Mesodermal cell (in vitro differentiated cells): ENCODE results near the gene GABPB2.

Experiments
- H3K27ac ChIP-seq: 2 replicates; pipeline ENCODE4 v1.7.0; 2013; ENCODE audit warnings: mild to moderate bottlenecking, low read depth, low read length, moderate library complexity; ENCODE audit not compliant: severe bottlenecking
- H3K36me3 ChIP-seq: 2 replicates; pipeline ENCODE4 v1.7.1; 2013; ENCODE audit warnings: mild to moderate bottlenecking, low read length, moderate library complexity; ENCODE audit not compliant: control insufficient read depth, insufficient read depth
- H3K4me1 ChIP-seq: one replicate; pipeline ENCODE4 v1.7.1; 2013; ENCODE audit warnings: mild to moderate bottlenecking, low read length; ENCODE audit not compliant: insufficient read depth, control insufficient read depth, poor library complexity, severe bottlenecking
- H3K4me3 ChIP-seq: 2 replicates; pipeline ENCODE4 v1.7.0; 2013; ENCODE audit warnings: low read length, control low read depth, mild to moderate bottlenecking; ENCODE audit not compliant: insufficient read depth, poor library complexity, severe bottlenecking; ENCODE audit errors: extremely low read depth
- H3K9me3 ChIP-seq: 2 replicates; pipeline ENCODE4 v1.7.1; 2013; ENCODE audit warnings: mild to moderate bottlenecking, low read length, moderate library complexity; ENCODE audit not compliant: control insufficient read depth
- WGBS, 2 experiments: methylation state at CpG; one replicate each; pipeline ENCODE4 v1.1.5; 2013; ENCODE audit warnings: missing lambda C conversion rate in 2 of 2; ENCODE audit not compliant: insufficient coverage in 2 of 2; 5-methylcytosine and 5-hydroxymethylcytosine counted together

GABPB2 gene

DNA sequence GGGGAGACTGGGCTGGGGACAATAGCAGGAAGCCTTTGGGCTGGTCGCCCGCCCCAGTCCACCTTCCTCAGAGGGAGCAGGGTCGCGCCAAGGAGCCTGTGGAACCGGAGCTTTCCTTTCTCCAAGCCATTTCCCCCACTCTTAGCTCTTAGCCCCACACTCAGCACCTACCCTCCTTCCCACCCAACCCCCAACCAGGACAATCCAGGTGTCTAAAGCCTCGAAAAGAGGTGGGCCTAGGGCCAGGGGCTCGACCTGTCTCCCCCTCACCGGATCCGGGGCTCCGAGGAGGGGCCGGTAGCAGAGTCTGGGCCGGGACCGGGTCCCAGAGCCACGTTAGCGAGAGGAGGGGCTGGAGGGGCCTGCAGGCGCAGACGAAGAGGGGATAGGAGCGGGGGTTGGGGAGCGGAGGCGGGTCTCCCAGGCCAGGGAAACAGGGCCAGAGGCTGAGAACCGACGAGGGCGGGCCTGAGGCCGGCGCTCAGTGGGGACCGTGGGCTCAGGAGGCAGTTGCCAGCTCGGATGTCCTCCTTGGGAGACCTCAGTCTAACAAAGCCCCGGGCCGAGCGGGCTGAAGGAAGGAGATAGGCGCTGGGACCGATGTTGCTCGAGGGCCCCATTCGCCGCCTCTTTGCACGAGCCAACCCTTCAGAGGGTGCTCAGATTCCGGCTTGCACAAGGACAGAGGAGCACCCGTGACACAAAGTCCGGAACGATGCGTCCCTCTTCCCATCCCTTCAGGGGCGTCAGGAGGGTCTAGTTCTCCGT, 74.9 kb downstream of the GABPB2 start:
- Histone ChIP-seq H3K9me3 (no peaks in the 10 kb centered on the region), H3K36me3 (peaks cover 7% of the 10 kb centered on the region), H3K4me1 (peaks cover 20% of the 10 kb centered on the region), H3K4me3 (peak overlapping the region; percentile 68), H3K27ac (no peak overlapping the region)
- WGBS, 2 experiments: 6% methylated on average over 36 of the region's 43 CpGs

DNA sequence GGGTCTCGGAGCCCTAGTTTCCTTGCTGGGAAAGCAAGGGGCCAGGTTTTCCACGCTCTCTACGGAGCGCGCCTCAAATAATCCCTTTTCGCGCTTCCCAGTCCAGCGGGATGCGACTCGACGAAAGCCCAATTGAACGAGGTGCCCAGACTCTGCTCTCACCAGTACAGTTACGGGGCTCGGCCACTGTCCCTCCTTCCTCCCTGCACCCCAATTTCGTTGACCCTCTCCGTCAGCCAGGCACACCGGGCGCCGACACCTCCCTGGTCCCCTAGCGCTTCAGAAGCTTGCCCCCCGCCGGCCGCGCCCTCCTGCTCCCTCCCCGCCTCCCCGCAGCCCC, 75.5 kb downstream of the GABPB2 start:
- H3K4me1 ChIP-seq: peaks cover 20% of the 10 kb centered on the region
- H3K27ac ChIP-seq: no peak overlapping the region
- H3K36me3 ChIP-seq: peaks cover 7% of the 10 kb centered on the region
- no peaks in the 10 kb centered on the region for H3K9me3 ChIP-seq
- H3K4me3 ChIP-seq: peak overlapping the region; percentile 68
- WGBS, 2 experiments: 0% methylated on average over 19 to 26 of the region's 26 CpGs

DNA sequence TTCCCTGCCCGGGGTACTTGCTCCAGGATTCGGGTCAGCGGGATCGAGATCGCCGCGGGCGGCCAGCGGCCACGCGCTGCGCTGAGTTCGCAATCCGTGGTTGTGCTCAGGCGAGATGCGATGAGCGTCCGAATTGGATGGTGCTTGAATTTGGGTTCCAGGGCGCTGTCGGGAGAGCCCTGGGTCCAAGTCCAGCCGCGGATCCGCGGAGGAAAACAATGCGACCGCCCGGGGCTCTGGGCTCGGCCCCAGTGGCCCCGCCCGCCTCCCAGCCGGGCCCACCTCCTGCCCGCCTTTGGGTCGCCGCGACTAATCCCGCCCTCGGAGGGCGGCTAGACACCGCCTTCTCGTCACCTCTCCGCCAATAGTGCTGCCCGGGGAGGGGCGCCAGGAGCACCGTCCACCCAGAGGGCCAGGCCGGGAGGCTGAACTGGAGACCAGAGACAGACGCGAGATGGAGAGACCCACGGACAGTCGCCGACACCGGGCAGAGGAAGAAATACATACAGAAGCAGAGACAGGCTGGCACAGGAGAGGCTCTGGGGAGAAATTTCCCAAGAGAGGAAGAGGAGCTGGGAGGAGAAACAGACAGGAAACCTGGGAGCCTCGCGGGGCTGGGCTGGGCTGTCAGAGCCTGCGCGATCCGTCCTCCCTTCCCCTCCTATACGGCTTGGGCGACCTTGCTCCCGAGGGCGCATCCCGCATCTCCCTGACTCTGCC, 76.0 kb downstream of the GABPB2 start, which contains the start of gene SEMA6C:
TSS of gene SEMA6C (minus strand) at position 220 of the 720 bp plus-strand sequence. CDS start 4,010 bp downstream, outside the sequence.
- Histone ChIP-seq H3K27ac (peak within 1 kb of the TSS; percentile 57), H3K4me3 (peak within 1 kb of the TSS; percentile 68), H3K9me3 (no peaks in the 10 kb centered on the region), H3K4me1 (peaks cover 20% of the 10 kb centered on the region), H3K36me3 (peaks cover 7% of the 10 kb centered on the region)
- 0 to 1% methylated on average over 53 to 54 of the region's 61 CpGs for WGBS, 2 experiments

DNA sequence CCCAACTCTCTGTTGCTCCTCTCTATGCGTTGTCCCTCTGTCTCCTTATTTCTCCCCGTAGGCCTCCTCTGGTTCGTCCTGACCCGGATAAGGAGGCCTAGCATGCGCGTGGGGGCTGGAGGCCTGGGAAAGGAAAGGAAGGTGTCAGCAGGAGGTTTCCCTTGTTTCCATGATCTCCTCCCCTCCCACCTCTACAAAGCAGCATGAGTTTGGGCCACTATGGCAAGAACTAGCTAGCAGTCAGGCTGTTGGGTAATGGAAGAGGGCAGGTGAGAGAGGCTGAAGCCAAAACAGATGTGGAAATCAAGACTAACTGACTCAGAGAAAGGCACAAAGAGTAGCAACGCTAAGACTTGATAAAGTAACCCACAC, 76.6 kb downstream of the GABPB2 start:
- H3K36me3 ChIP-seq: peaks cover 5% of the 10 kb centered on the region
- H3K4me1 ChIP-seq: peaks cover 20% of the 10 kb centered on the region
- H3K4me3 ChIP-seq: peak overlapping the region; percentile 68
- no peaks in the 10 kb centered on the region for H3K9me3 ChIP-seq
- peak overlapping the region; percentile 57 for H3K27ac ChIP-seq
- 14 to 40% methylated on average over 1 of the region's 7 CpGs for WGBS, 2 experiments

DNA sequence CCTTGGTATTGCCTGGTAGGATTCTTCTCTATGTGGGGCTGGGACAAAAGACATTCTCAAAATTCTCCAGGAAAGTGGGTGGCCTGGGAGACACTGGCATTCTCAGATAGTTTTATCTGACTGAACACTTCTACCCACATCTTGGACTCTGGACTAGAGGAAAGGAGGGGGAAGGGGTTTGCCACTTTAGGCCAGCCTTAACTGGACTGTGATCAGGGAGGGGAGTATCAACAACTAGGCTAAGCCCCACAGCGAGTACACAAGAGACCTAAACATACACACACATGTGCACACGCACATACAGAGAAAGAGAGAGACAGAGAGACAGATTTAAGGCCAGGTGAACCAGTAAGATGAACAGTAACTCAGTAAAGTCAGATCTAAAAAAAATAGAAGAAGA, 77.1 kb downstream of the GABPB2 start:
- Histone ChIP-seq H3K9me3 (no peaks in the 10 kb centered on the region), H3K4me1 (peaks cover 20% of the 10 kb centered on the region), H3K27ac (no peak overlapping the region), H3K36me3 (no peaks in the 10 kb centered on the region), H3K4me3 (no peak overlapping the region)
- no CpG with 5 or more reads among the region's 2 CpGs for WGBS, 2 experiments

DNA sequence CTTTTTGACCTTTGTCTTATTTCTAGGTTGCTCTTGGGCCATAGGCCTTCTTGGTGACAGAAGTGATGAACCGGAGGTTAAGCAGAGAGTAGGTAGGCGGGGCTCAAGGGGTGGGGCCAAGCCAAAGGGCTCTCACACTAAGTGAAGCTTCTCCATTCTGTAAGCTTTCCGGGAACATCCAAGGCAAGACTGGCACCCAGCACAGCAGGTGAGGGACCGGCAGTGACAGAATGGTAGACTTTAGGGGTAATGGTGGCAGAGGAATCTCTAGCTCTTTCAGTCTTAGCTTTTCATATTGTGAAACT, 85.9 kb downstream of the GABPB2 start, which contains the start of gene TNFAIP8L2:
TSS of gene TNFAIP8L2 (plus strand) at position 135 of the 305 bp plus-strand sequence. CDS start 2,049 bp downstream, outside the sequence.
- Histone ChIP-seq H3K27ac (no peak within 1 kb of the TSS), H3K4me3 (no peak within 1 kb of the TSS), H3K4me1 (peaks cover 5% of the 10 kb centered on the region), H3K36me3 (peaks cover 23% of the 10 kb centered on the region), H3K9me3 (no peaks in the 10 kb centered on the region)
- 67 to 88% methylated on average over 3 to 4 of the region's 4 CpGs for WGBS, 2 experiments

DNA sequence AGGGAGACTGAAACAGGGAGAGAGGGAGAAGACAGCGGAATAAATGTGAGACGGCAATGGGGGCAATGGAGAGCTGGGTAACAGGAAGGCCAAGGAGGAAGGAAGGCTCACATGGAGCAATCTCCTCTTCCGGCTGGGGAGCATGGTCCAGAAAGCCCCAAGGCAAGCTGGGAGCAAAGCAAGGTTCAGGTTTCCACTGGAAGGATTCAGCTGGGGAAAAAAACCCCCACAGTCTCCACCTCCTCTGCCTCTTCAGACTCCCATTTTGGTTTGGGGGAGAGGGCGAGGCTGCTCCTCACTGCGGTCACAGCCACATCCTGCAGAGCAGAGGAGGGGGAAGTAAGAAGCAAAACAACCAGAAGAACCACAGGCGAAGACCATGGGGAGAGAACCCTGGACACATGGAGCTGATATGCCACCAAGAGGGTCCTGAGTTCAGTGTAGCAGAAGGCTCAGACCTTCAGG, 86.5 kb downstream of the GABPB2 start:
- H3K27ac ChIP-seq: no peak overlapping the region
- no peaks in the 10 kb centered on the region for H3K9me3 ChIP-seq
- H3K4me3 ChIP-seq: no peak overlapping the region
- peaks cover 29% of the 10 kb centered on the region for H3K36me3 ChIP-seq
- 95% methylated on average over 4 to 5 of the region's 6 CpGs for WGBS, 2 experiments
- peaks cover 5% of the 10 kb centered on the region for H3K4me1 ChIP-seq

DNA sequence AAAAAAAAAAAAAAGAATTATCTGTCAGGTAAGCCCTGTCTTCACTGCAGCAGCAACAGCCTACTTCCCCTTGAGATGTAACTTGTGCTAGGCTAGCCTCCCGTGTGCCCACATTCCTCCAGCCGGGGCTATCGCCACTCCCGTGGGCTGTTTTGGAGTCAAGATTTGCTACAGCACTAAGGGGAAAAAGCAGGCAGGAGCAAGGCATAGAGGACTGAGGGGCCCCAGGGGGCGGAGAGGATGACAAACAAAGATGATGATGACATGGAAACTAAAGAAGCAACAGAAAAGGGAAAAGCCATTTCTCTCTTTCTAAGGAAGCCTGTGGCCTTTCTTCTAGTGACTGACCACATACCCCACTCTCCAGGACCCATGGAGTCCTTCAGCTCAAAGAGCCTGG, 87.8 kb downstream of the GABPB2 start:
- Histone ChIP-seq H3K4me1 (peaks cover 5% of the 10 kb centered on the region), H3K9me3 (no peaks in the 10 kb centered on the region), H3K4me3 (no peak overlapping the region), H3K27ac (no peak overlapping the region), H3K36me3 (peaks cover 29% of the 10 kb centered on the region)
- 94 to 96% methylated on average over 4 to 5 of the region's 5 CpGs for WGBS, 2 experiments

DNA sequence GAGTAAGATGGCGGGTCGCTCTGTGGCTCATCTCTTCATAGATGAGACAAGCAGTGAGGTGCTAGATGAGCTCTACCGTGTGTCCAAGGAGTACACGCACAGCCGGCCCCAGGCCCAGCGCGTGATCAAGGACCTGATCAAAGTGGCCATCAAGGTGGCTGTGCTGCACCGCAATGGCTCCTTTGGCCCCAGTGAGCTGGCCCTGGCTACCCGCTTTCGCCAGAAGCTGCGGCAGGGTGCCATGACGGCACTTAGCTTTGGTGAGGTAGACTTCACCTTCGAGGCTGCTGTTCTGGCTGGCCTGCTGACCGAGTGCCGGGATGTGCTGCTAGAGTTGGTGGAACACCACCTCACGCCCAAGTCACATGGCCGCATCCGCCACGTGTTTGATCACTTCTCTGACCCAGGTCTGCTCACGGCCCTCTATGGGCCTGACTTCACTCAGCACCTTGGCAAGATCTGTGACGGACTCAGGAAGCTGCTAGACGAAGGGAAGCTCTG, 88.2 kb downstream of the GABPB2 start:
- Histone ChIP-seq H3K9me3 (no peaks in the 10 kb centered on the region), H3K4me1 (peaks cover 5% of the 10 kb centered on the region), H3K36me3 (peaks cover 29% of the 10 kb centered on the region), H3K4me3 (no peak overlapping the region), H3K27ac (no peak overlapping the region)
- 94 to 96% methylated on average over 22 of the region's 22 CpGs for WGBS, 2 experiments

DNA sequence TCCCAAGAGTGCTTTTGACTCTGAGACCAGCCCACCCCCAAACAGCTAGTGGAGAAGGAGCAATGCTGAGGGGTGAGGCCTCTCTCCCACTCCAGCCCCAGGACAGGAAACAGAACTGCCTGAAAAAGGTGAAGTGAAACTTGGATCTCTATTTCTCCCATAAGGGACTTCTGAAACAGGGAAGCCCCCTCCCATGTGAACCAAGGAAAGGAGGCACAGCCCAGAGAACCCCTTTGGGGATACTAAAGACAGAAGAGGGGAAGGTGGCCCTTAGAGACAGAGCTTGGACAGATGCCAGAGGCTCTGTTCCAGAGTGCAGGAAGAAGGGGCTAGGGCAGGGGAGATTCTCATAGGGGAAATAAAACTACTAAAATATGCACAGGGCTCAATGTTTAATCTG, 88.8 kb downstream of the GABPB2 start:
- H3K4me3 ChIP-seq: no peak overlapping the region
- H3K36me3 ChIP-seq: peaks cover 29% of the 10 kb centered on the region
- peaks cover 5% of the 10 kb centered on the region for H3K4me1 ChIP-seq
- H3K9me3 ChIP-seq: no peaks in the 10 kb centered on the region
- H3K27ac ChIP-seq: no peak overlapping the region
